ENCODE data around the gene BPIFB1. TPM values are rescaled to one million over a fixed set of nuclear protein-coding genes. Genes with fewer than 3 reads are reported as not detected.
A peak's percentile ranks its signal among the peaks of the same experiment; 100 is the strongest.

Gene BPIFB1
- total and polyA plus RNA-seq, 2 of the 13 experiments (the other 11 are each of a cell fraction or from before 2014, with no cell fraction given), result 0.82 to 4.4 TPM

- TF ChIP-seq, protein P1, sequence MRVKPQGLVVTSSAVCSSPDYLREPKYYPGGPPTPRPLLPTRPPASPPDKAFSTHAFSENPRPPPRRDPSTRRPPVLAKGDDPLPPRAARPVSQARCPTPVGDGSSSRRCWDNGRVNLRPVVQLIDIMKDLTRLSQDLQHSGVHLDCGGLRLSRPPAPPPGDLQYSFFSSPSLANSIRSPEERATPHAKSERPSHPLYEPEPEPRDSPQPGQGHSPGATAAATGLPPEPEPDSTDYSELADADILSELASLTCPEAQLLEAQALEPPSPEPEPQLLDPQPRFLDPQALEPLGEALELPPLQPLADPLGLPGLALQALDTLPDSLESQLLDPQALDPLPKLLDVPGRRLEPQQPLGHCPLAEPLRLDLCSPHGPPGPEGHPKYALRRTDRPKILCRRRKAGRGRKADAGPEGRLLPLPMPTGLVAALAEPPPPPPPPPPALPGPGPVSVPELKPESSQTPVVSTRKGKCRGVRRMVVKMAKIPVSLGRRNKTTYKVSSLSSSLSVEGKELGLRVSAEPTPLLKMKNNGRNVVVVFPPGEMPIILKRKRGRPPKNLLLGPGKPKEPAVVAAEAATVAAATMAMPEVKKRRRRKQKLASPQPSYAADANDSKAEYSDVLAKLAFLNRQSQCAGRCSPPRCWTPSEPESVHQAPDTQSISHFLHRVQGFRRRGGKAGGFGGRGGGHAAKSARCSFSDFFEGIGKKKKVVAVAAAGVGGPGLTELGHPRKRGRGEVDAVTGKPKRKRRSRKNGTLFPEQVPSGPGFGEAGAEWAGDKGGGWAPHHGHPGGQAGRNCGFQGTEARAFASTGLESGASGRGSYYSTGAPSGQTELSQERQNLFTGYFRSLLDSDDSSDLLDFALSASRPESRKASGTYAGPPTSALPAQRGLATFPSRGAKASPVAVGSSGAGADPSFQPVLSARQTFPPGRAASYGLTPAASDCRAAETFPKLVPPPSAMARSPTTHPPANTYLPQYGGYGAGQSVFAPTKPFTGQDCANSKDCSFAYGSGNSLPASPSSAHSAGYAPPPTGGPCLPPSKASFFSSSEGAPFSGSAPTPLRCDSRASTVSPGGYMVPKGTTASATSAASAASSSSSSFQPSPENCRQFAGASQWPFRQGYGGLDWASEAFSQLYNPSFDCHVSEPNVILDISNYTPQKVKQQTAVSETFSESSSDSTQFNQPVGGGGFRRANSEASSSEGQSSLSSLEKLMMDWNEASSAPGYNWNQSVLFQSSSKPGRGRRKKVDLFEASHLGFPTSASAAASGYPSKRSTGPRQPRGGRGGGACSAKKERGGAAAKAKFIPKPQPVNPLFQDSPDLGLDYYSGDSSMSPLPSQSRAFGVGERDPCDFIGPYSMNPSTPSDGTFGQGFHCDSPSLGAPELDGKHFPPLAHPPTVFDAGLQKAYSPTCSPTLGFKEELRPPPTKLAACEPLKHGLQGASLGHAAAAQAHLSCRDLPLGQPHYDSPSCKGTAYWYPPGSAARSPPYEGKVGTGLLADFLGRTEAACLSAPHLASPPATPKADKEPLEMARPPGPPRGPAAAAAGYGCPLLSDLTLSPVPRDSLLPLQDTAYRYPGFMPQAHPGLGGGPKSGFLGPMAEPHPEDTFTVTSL (CRISPR knock-in tag; IDR thresholded peaks at IDR 0.05; ENCODE audit: borderline replicate concordance), result peak; percentile 83
- TF ChIP-seq ZFAT (CRISPR knock-in tag; conservative IDR thresholded peaks at IDR 0.05) (no peak), PAF1 (CRISPR knock-in tag; IDR thresholded peaks at IDR 0.05) (no peak), SKI (IDR thresholded peaks at IDR 0.05; ENCODE audit: partially characterized antibody) (no peak), ZBTB3 (CRISPR knock-in tag; IDR thresholded peaks at IDR 0.05; ENCODE audit: borderline replicate concordance, low read depth) (peak; percentile 37; the same call in 1 of the 2 replicates), ZSCAN22 (CRISPR knock-in tag; IDR thresholded peaks at IDR 0.05) (no peak), ZNF770 (CRISPR knock-in tag; IDR thresholded peaks at IDR 0.05) (no peak), MAFK (conservative IDR thresholded peaks at IDR 0.05 in 1 of 2, IDR thresholded peaks at IDR 0.05 in 1 of 2; ENCODE audit: low read length in 2 of 2) (peak; percentile 21 to 73; a peak in 2 of 4 replicates), SAP130 (CRISPR knock-in tag; IDR thresholded peaks at IDR 0.05; ENCODE audit: low read depth) (peak; percentile 52), ZNF598 (CRISPR knock-in tag; IDR thresholded peaks at IDR 0.05; ENCODE audit: borderline replicate concordance) (no peak), ZNF124 (CRISPR knock-in tag; IDR thresholded peaks at IDR 0.05) (no peak), FUBP1 (CRISPR knock-in tag; IDR thresholded peaks at IDR 0.05; ENCODE audit: borderline replicate concordance) (no peak), ELK4 (CRISPR knock-in tag; IDR thresholded peaks at IDR 0.05; ENCODE audit: borderline replicate concordance) (no peak), GABPB1 (CRISPR knock-in tag; IDR thresholded peaks at IDR 0.05) (no peak), TAF1 (CRISPR knock-in tag; IDR thresholded peaks at IDR 0.05) (no peak), RAD21 (CRISPR knock-in tag; IDR thresholded peaks at IDR 0.05) (no peak)
- TF ChIP-seq, protein P2, sequence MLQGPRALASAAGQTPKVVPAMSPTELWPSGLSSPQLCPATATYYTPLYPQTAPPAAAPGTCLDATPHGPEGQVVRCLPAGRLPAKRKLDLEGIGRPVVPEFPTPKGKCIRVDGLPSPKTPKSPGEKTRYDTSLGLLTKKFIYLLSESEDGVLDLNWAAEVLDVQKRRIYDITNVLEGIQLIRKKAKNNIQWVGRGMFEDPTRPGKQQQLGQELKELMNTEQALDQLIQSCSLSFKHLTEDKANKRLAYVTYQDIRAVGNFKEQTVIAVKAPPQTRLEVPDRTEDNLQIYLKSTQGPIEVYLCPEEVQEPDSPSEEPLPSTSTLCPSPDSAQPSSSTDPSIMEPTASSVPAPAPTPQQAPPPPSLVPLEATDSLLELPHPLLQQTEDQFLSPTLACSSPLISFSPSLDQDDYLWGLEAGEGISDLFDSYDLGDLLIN (CRISPR knock-in tag; IDR thresholded peaks at IDR 0.05; ENCODE audit: borderline replicate concordance), result no peak
Observed at GRCh38 chr20:33272155-33272873, 10.7 kb upstream of the BPIFB1 start (continued).

All from HepG2 (cell line).